Caco-2 (cell line): Measurements from ENCODE around the gene TPM4. TPM values are rescaled to one million over a fixed set of nuclear protein-coding genes. Genes with fewer than 3 reads are reported as not detected.

Experiments
- BruUV-seq: library from RNA; stranded (reverse); fragments of 400-500 nt; replicated peaks from 2 replicates; lab custom pipeline; 2021; lab: Mats Ljungman, UMichigan
- CTCF ChIA-PET: fragments of 300-600 bp; sonication (Branson Sonifier 250); formaldehyde crosslinking; loops from one replicate; lab custom pipeline; 2022; ENCODE audit warnings: antibody characterized with exemption; lab: Charles Lee
- POLR2A ChIA-PET: fragments of 300-600 bp; sonication (Branson Sonifier 250); formaldehyde crosslinking; loops from one replicate; lab custom pipeline; 2022; ENCODE audit warnings: antibody characterized with exemption; lab: Charles Lee
- DNase-seq, 2 experiments: peaks; one replicate each; pipeline versions ENCODE4 v3.0.0 to v3.0.0-alpha.2; 2020 to 2022
- H3K27me3 ChIP-seq: replicated peaks from 2 replicates; pipeline ENCODE4 v1.6.0; 2011; ENCODE audit warnings: low read length; ENCODE audit not compliant: control insufficient read depth, insufficient read depth
- H3K36me3 ChIP-seq: 2 replicates; pipeline ENCODE4 v1.5.1; 2011; ENCODE audit warnings: low read length; ENCODE audit not compliant: control insufficient read depth, insufficient read depth
- H3K4me1 ChIP-seq: fragments of 250-450 bp; sonication (Bioruptor Pico); 2 replicates; pipeline ENCODE4 v1.5.1; 2020; ENCODE audit warnings: mild to moderate bottlenecking
- H3K4me3 ChIP-seq: 2 replicates; pipeline ENCODE4 v1.5.1; 2011; ENCODE audit warnings: low read depth, mild to moderate bottlenecking, control low read depth, low read length
- H3K9me3 ChIP-seq: fragments of 250-450 bp; sonication (Bioruptor Pico); 2 replicates; pipeline ENCODE4 v1.5.1; 2020; ENCODE audit warnings: mild to moderate bottlenecking, moderate library complexity
- H3K27ac Mint-ChIP-seq: one replicate; pipeline ENCODE4 v1.8.0; 2022; ENCODE audit warnings: mixed read lengths; ENCODE audit not compliant: unreplicated experiment
- H3K27me3 Mint-ChIP-seq: one replicate; pipeline ENCODE4 v1.8.0; 2022; ENCODE audit warnings: mixed read lengths; ENCODE audit not compliant: insufficient read depth, unreplicated experiment
- H3K36me3 Mint-ChIP-seq: one replicate; pipeline ENCODE4 v1.8.0; 2022; ENCODE audit warnings: mild to moderate bottlenecking, mixed read lengths; ENCODE audit not compliant: insufficient read depth, unreplicated experiment
- H3K4me1 Mint-ChIP-seq: one replicate; pipeline ENCODE4 v1.8.0; 2022; ENCODE audit warnings: low read depth, mixed read lengths; ENCODE audit not compliant: unreplicated experiment
- H3K4me3 Mint-ChIP-seq: one replicate; pipeline ENCODE4 v1.8.0; 2022; ENCODE audit warnings: mild to moderate bottlenecking, moderate library complexity, mixed read lengths; ENCODE audit not compliant: unreplicated experiment
- H3K9me3 Mint-ChIP-seq: one replicate; pipeline ENCODE4 v1.8.0; 2022; ENCODE audit warnings: mixed read lengths; ENCODE audit not compliant: unreplicated experiment
- CTCF ChIP-seq, 2 experiments: fragments of 200-600 bp in 1 of 2; IDR thresholded peaks; 1 replicate in 1 of 2; 2 replicates in 1 of 2; pipeline versions ENCODE4 v1.5.1 to v1.8.0; 2011 to 2022; ENCODE audit warnings: antibody characterized with exemption in 1 of 2, control low read depth in 1 of 2, inconsistent platforms in 1 of 2, low read depth in 1 of 2, low read length in 1 of 2, mild to moderate bottlenecking in 1 of 2, moderate library complexity in 1 of 2; ENCODE audit not compliant: insufficient read depth in 1 of 2, severe bottlenecking in 1 of 2, unreplicated experiment in 1 of 2
- intact Hi-C: fragments of 100-400 bp; cut with micrococcal nuclease; formaldehyde crosslinking; loops from one replicate; pipeline ENCODE4 v1.10.0; 2022; ENCODE audit not compliant: unreplicated experiment
- total RNA-seq: library from RNA; stranded (reverse); gene quantifications from 2 replicates; pipeline ENCODE4 v1.2.3, GENCODE V29; 2022

TPM4 gene
- total RNA-seq, 1 experiment from 2014 or later, result 368 TPM

GRCh38 chr19:16115301-16116039, 39.2 kb downstream of the TPM4 start:
- Histone ChIP-seq H3K36me3 (peaks cover 3% of the 10 kb centered on the region), H3K27me3 (no peaks in the 10 kb centered on the region), H3K4me3 (no peak overlapping the region), H3K4me1 (peaks cover 25% of the 10 kb centered on the region), H3K9me3 (no peaks in the 10 kb centered on the region)
- H3K4me1 Mint-ChIP-seq, result peaks cover 12% of the 10 kb centered on the region
- peak overlapping the region; percentile 42 for H3K27ac Mint-ChIP-seq
- TF ChIP-seq CTCF (IDR thresholded peaks at IDR 0.05; ENCODE audit: insufficient read depth in 1 of 2, low read depth in 1 of 2, low read length in 1 of 2, severe bottlenecking in 1 of 2, unreplicated experiment in 1 of 2), result no peak
- intact Hi-C loops, result no loop called here
- POLR2A ChIA-PET, result interaction anchor here (1.0 kb wide), 2 partner anchors 19 to 21 kb away, joined by 3 to 6 read pairs; no protein-coding TSS in a partner anchor
- peaks cover 75% of the 10 kb centered on the region for H3K36me3 Mint-ChIP-seq
- CTCF ChIA-PET, result interaction anchor here (0.6 to 1.2 kb wide), 3 partner anchors 65 to 74 kb away, joined by 3 to 5 read pairs (median 4); partner anchors contain the start of gene FAM32A
- no peak for DNase-seq
- no TSS peak for BruUV-seq
- no peaks in the 10 kb centered on the region for H3K27me3 Mint-ChIP-seq
- H3K4me3 Mint-ChIP-seq, result peak overlapping the region; percentile 19
- no peaks in the 10 kb centered on the region for H3K9me3 Mint-ChIP-seq

GRCh38 chr19:16116067-16116466, 39.8 kb downstream of the TPM4 start:
- Histone ChIP-seq H3K27me3 (no peaks in the 10 kb centered on the region), H3K36me3 (peaks cover 3% of the 10 kb centered on the region), H3K4me1 (peaks cover 25% of the 10 kb centered on the region), H3K9me3 (no peaks in the 10 kb centered on the region), H3K4me3 (no peak overlapping the region)
- no TSS peak for BruUV-seq
- peak overlapping the region; percentile 19 for H3K4me3 Mint-ChIP-seq
- peaks cover 78% of the 10 kb centered on the region for H3K36me3 Mint-ChIP-seq
- ChIA-PET POLR2A (interaction anchor here (1.0 kb wide), 2 partner anchors 20 to 22 kb away, joined by 3 to 6 read pairs; no protein-coding TSS in a partner anchor), CTCF (interaction anchor here (0.6 to 1.2 kb wide), 3 partner anchors 64 to 75 kb away, joined by 3 to 5 read pairs (median 4); partner anchors contain the start of gene FAM32A)
- H3K4me1 Mint-ChIP-seq, result peaks cover 12% of the 10 kb centered on the region
- no peaks in the 10 kb centered on the region for H3K27me3 Mint-ChIP-seq
- intact Hi-C loops, result no loop called here
- H3K27ac Mint-ChIP-seq, result peak overlapping the region; percentile 42
- peak; percentile 55 to 66 for DNase-seq
- no peaks in the 10 kb centered on the region for H3K9me3 Mint-ChIP-seq
- TF ChIP-seq CTCF (IDR thresholded peaks at IDR 0.05; ENCODE audit: insufficient read depth in 1 of 2, low read depth in 1 of 2, low read length in 1 of 2, severe bottlenecking in 1 of 2, unreplicated experiment in 1 of 2), result no peak

- POLR2A ChIA-PET, result no interaction called here
- Mint-ChIP-seq H3K4me1 (peaks cover 12% of the 10 kb centered on the region), H3K36me3 (peaks cover 80% of the 10 kb centered on the region)
Measured at GRCh38 chr19:16117594-16118033, 41.3 kb downstream of the TPM4 start.

More at GRCh38 chr19:16117594-16118033, 41.3 kb downstream of the TPM4 start:
- Histone ChIP-seq H3K4me1 (peaks cover 22% of the 10 kb centered on the region), H3K4me3 (no peak overlapping the region), H3K9me3 (no peaks in the 10 kb centered on the region), H3K27me3 (no peaks in the 10 kb centered on the region), H3K36me3 (peaks cover 3% of the 10 kb centered on the region)
- H3K27me3 Mint-ChIP-seq, result no peaks in the 10 kb centered on the region
- intact Hi-C loops, result no loop called here
- BruUV-seq, result no TSS peak
- CTCF ChIA-PET, result no interaction called here
- no peak overlapping the region for H3K27ac Mint-ChIP-seq
- no peak overlapping the region for H3K4me3 Mint-ChIP-seq
- no peaks in the 10 kb centered on the region for H3K9me3 Mint-ChIP-seq
- no peak for TF ChIP-seq CTCF (IDR thresholded peaks at IDR 0.05; ENCODE audit: insufficient read depth in 1 of 2, low read depth in 1 of 2, low read length in 1 of 2, severe bottlenecking in 1 of 2, unreplicated experiment in 1 of 2)
- no peak for DNase-seq
